DOHH2 (cell line): ENCODE measurements around the gene PTTG1IP2.

Experiments
- CTCF ChIP-seq: fragments of 200-600 bp; sonication (generic); IDR thresholded peaks from one replicate; pipeline ENCODE4 v1.5.1; 2014; ENCODE audit warnings: antibody characterized with exemption, mild to moderate bottlenecking, low read depth, low read length; ENCODE audit not compliant: poor library complexity, severe bottlenecking
- EZH2phosphoT487 ChIP-seq: fragments of 200-600 bp; sonication (generic); IDR thresholded peaks from 2 replicates; pipeline ENCODE4 v1.6.1; 2017; ENCODE audit warnings: borderline replicate concordance, mild to moderate bottlenecking, antibody characterized with exemption, low read length, moderate library complexity, mixed read lengths

DNA sequence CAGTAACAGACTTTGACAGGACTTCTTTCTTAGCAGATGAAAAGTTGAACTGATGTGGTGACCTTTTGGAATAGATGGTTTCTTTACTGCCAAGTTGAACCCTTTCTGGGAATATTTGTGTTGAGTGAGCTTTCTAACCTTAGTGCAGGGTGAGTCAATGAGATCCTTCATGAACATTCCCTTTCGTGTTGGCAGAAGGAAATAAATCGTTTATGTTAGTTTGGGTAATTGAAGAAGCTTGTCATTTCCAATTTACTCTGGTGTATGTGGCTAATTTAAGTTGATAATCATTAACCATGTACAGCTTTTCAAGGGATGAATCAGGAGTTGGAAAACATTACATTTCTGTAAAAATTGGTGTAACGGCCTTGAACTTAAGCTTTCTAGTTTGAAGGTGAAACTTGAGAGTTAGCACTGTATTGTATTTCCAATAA, 43.4 kb downstream of the PTTG1IP2 start:
- TF ChIP-seq CTCF (no peak), EZH2phosphoT487 (no peak)
